ENCODE results near the gene PPARG.

- TF ChIP-seq GATA2 (IDR thresholded peaks at IDR 0.05; ENCODE audit: insufficient read depth, insufficient read length, low read depth, low read length), result no peak
- no peak for TF ChIP-seq POLR2A (IDR thresholded peaks at IDR 0.05; ENCODE audit: low read depth, low read length)
- TF ChIP-seq CTCF (IDR thresholded peaks at IDR 0.05; ENCODE audit: extremely low read depth in 1 of 2, insufficient read depth in 1 of 2, low read depth in 1 of 2, low read length in 2 of 2), result no peak
- no peak for TF ChIP-seq JUN (IDR thresholded peaks at IDR 0.05; ENCODE audit: borderline replicate concordance, insufficient read depth, insufficient read length, low read depth)
- TF ChIP-seq POLR2AphosphoS5 (IDR thresholded peaks at IDR 0.05; ENCODE audit: insufficient read depth, low read depth, low read length), result no peak
- TF ChIP-seq EZH2 (IDR thresholded peaks at IDR 0.05; ENCODE audit: borderline replicate concordance, low read depth, low read length, severe bottlenecking), result no peak
- no peak for TF ChIP-seq FOS (IDR thresholded peaks at IDR 0.05; ENCODE audit: borderline replicate concordance, insufficient read depth, low read length)
- no peak for TF ChIP-seq MYC (IDR thresholded peaks at IDR 0.05; ENCODE audit: low read depth, low read length)
These were observed 57.0 kb downstream of the PPARG start for GRCh38 chr3:12345584-12346494.

All from endothelial cell of umbilical vein (primary cell).